Osteocyte (in vitro differentiated cells): Measurements from ENCODE around the gene PERP. TPM values are rescaled to one million over a fixed set of nuclear protein-coding genes. Genes with fewer than 3 reads are reported as not detected.

Experiments
- DNase-seq: peaks from one replicate; pipeline ENCODE4 v3.0.0; 2021; ENCODE audit warnings: mixed read lengths; ENCODE audit not compliant: unreplicated experiment; ENCODE audit errors: extremely low spot score
- H3K27ac Mint-ChIP-seq: one replicate; pipeline ENCODE4 v1.8.0; 2021; ENCODE audit warnings: mild to moderate bottlenecking, mixed read lengths; ENCODE audit not compliant: unreplicated experiment
- H3K27me3 Mint-ChIP-seq: one replicate; pipeline ENCODE4 v1.8.0; 2021; ENCODE audit warnings: mixed read lengths; ENCODE audit not compliant: unreplicated experiment
- H3K36me3 Mint-ChIP-seq: one replicate; pipeline ENCODE4 v1.8.0; 2021; ENCODE audit warnings: mixed read lengths; ENCODE audit not compliant: unreplicated experiment
- H3K4me1 Mint-ChIP-seq: one replicate; pipeline ENCODE4 v1.8.0; 2021; ENCODE audit warnings: mixed read lengths; ENCODE audit not compliant: unreplicated experiment
- H3K4me3 Mint-ChIP-seq: one replicate; pipeline ENCODE4 v1.8.0; 2021; ENCODE audit warnings: mild to moderate bottlenecking, moderate library complexity, mixed read lengths; ENCODE audit not compliant: unreplicated experiment
- H3K9me3 Mint-ChIP-seq: one replicate; pipeline ENCODE4 v1.8.0; 2021; ENCODE audit warnings: mixed read lengths; ENCODE audit not compliant: unreplicated experiment
- CTCF ChIP-seq: fragments of 200-600 bp; sonication (generic); IDR thresholded peaks from 2 replicates; pipeline ENCODE4 v1.5.0; 2021; ENCODE audit warnings: antibody characterized with exemption, mild to moderate bottlenecking, moderate library complexity
- total RNA-seq: library from RNA; stranded (reverse); gene quantifications from 2 replicates; pipeline ENCODE4 v1.2.1, GENCODE V29; 2021

The PERP gene
- total RNA-seq, 1 donor from 2014 or later: 26.0 TPM

DNA sequence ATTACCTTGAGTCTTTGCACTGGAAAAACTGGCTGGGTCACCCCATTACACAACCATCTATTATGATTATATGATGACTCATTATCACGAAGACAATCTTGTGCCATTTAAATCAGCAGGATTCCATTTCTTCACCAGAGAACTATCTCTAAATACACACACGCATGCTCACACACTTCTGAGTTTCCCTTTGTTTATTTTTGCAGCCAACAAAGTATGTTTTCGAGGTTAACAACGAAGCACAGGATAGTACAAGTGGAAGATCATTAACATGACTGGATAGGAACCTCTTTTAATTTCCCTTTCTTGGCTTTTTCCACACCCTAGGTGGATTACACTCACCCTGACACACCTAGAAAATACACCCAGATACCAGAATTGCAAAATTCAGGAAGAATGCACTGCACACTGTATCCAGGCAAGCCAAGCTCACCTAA is 18.9 kb downstream of the PERP start:
- H3K27ac Mint-ChIP-seq: peak overlapping the region; percentile 66
- H3K9me3 Mint-ChIP-seq: no peaks in the 10 kb centered on the region
- H3K4me1 Mint-ChIP-seq: peaks cover 39% of the 10 kb centered on the region
- no peak for DNase-seq
- H3K36me3 Mint-ChIP-seq: peaks cover 11% of the 10 kb centered on the region
- TF ChIP-seq CTCF: no peak
- H3K27me3 Mint-ChIP-seq: no peaks in the 10 kb centered on the region
- peak overlapping the region; percentile 46 for H3K4me3 Mint-ChIP-seq

- peaks cover 39% of the 10 kb centered on the region for H3K4me1 Mint-ChIP-seq
- H3K4me3 Mint-ChIP-seq: no peak overlapping the region
- H3K27ac Mint-ChIP-seq: peak overlapping the region; percentile 66
Measured at GRCh38 chr6:138087593-138088325, 19.5 kb downstream of the PERP start.

GRCh38 chr6:138086573-138087196 is 20.5 kb downstream of the PERP start:
- no peak for TF ChIP-seq CTCF
- H3K9me3 Mint-ChIP-seq: no peaks in the 10 kb centered on the region
- no peak overlapping the region for H3K4me3 Mint-ChIP-seq
- H3K36me3 Mint-ChIP-seq: peaks cover 9% of the 10 kb centered on the region
- no peaks in the 10 kb centered on the region for H3K27me3 Mint-ChIP-seq
- peaks cover 39% of the 10 kb centered on the region for H3K4me1 Mint-ChIP-seq
- peak overlapping the region; percentile 21 for H3K27ac Mint-ChIP-seq
- no peak for DNase-seq

More at GRCh38 chr6:138087593-138088325, 19.5 kb downstream of the PERP start:
- DNase-seq: no peak
- no peak for TF ChIP-seq CTCF
- H3K9me3 Mint-ChIP-seq: no peaks in the 10 kb centered on the region
- H3K36me3 Mint-ChIP-seq: peaks cover 11% of the 10 kb centered on the region
- H3K27me3 Mint-ChIP-seq: no peaks in the 10 kb centered on the region

DNA sequence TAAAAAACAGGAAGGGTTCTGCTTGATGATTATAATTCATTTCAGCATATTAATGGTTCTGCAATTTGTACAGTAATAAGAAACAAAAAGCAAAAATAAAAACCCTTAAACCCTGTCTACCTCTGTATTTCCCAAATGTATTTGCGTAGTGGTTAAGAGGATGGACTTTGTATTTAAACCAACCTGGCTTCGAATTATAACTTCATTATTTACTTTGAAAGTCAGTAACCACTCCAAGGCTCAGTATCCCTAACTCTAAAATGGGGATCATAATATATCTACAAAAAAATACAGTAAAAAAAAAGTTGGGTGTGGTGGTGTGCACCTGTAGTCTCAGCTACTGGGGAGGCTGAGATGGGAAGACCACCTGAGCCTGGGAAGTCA is 21.4 kb downstream of the PERP start:
- peaks cover 39% of the 10 kb centered on the region for H3K4me1 Mint-ChIP-seq

More for the DNA sequence above, 21.4 kb downstream of the PERP start:
- TF ChIP-seq CTCF: no peak
- Mint-ChIP-seq H3K27me3 (no peaks in the 10 kb centered on the region), H3K9me3 (no peaks in the 10 kb centered on the region), H3K27ac (no peak overlapping the region), H3K36me3 (peaks cover under 1% of the 10 kb centered on the region), H3K4me3 (no peak overlapping the region)
- DNase-seq: no peak
